Measurements from ENCODE around the gene NOS1AP. TPM values are rescaled to one million over a fixed set of nuclear protein-coding genes. Genes with fewer than 3 reads are reported as not detected.

Gene NOS1AP
- total RNA-seq, 1 donor from 2014 or later, result 4.5 TPM

DNA sequence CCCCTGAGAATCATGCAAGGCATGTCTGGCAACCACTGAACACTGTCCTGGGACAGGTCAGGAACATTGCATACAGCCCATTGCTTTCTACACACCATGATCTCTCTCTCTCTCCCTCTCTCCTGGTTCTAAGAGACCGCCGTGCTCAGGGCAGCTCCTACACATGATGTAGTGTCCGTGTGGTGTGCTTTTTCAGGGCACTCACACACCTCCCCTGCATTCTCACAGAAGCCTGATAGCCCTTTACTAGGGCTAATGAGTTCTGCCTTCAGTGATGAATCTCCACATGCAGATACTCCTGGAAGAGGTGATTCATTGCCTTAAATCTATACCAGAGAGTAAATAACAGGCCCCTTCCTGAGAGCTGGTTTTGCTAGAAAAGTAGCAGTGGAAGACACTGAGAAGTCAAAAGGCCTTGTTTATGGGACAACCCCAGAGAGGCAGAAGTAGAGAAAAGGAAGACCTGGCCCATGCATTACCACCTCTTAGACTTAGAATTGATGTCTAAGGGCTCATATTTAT lies 38.7 kb upstream of the NOS1AP start:
- H3K9me3 Mint-ChIP-seq (ENCODE audit: low read depth), result peaks cover 7% of the 10 kb centered on the region
- H3K27ac Mint-ChIP-seq (ENCODE audit: unreplicated experiment), result no peak overlapping the region
- peaks cover 20% of the 10 kb centered on the region for H3K4me1 Mint-ChIP-seq (ENCODE audit: low read depth)
- H3K27me3 Mint-ChIP-seq (ENCODE audit: low read depth), result no peaks in the 10 kb centered on the region
- no peak for DNase-seq (ENCODE audit: low spot score)
- no peak overlapping the region for H3K4me3 Mint-ChIP-seq (ENCODE audit: unreplicated experiment)
- TF ChIP-seq, protein P1, sequence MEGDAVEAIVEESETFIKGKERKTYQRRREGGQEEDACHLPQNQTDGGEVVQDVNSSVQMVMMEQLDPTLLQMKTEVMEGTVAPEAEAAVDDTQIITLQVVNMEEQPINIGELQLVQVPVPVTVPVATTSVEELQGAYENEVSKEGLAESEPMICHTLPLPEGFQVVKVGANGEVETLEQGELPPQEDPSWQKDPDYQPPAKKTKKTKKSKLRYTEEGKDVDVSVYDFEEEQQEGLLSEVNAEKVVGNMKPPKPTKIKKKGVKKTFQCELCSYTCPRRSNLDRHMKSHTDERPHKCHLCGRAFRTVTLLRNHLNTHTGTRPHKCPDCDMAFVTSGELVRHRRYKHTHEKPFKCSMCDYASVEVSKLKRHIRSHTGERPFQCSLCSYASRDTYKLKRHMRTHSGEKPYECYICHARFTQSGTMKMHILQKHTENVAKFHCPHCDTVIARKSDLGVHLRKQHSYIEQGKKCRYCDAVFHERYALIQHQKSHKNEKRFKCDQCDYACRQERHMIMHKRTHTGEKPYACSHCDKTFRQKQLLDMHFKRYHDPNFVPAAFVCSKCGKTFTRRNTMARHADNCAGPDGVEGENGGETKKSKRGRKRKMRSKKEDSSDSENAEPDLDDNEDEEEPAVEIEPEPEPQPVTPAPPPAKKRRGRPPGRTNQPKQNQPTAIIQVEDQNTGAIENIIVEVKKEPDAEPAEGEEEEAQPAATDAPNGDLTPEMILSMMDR (IDR thresholded peaks at IDR 0.05), result no peak
- peaks cover 4% of the 10 kb centered on the region for H3K36me3 Mint-ChIP-seq (ENCODE audit: low read depth)

- Mint-ChIP-seq H3K36me3 (ENCODE audit: low read depth) (no peaks in the 10 kb centered on the region), H3K27me3 (ENCODE audit: low read depth) (no peaks in the 10 kb centered on the region), H3K9me3 (ENCODE audit: low read depth) (no peaks in the 10 kb centered on the region), H3K4me3 (ENCODE audit: unreplicated experiment) (peak overlapping the region; percentile 14), H3K27ac (ENCODE audit: unreplicated experiment) (peak overlapping the region; percentile 62), H3K4me1 (ENCODE audit: low read depth) (peaks cover 25% of the 10 kb centered on the region)
- TF ChIP-seq, protein P1 (IDR thresholded peaks at IDR 0.05), result no peak
- DNase-seq (ENCODE audit: low spot score), result no peak
Measured at GRCh38 chr1:162033428-162033827, 36.1 kb upstream of the NOS1AP start.

GRCh38 chr1:162035241-162035640 lies 34.2 kb upstream of the NOS1AP start:
- Mint-ChIP-seq H3K36me3 (ENCODE audit: low read depth) (no peaks in the 10 kb centered on the region), H3K27me3 (ENCODE audit: low read depth) (no peaks in the 10 kb centered on the region), H3K4me1 (ENCODE audit: low read depth) (peaks cover 23% of the 10 kb centered on the region), H3K4me3 (ENCODE audit: unreplicated experiment) (no peak overlapping the region), H3K9me3 (ENCODE audit: low read depth) (no peaks in the 10 kb centered on the region), H3K27ac (ENCODE audit: unreplicated experiment) (no peak overlapping the region)
- TF ChIP-seq, protein P1 (IDR thresholded peaks at IDR 0.05), result no peak
- DNase-seq (ENCODE audit: low spot score), result no peak

DNA sequence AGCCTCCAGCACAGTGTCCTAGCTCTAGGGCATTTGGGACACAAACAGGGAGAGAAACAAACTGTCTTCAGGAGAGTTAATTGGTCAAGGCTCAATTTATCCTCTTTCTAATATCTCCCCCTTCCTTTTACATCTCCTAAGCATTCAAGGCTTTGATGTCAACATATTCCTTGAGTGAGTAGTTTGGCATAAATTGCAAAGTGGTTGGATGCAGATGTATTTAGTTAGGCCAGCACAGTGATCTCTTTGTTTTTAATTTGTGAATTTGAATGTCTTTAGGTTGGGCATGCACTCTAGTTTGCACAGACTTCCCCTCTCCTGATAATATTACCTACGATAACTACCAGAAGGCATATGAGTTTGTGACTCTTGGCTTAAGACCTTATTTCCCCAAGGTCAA lies 33.3 kb upstream of the NOS1AP start:
- Mint-ChIP-seq H3K4me1 (ENCODE audit: low read depth) (peaks cover 23% of the 10 kb centered on the region), H3K9me3 (ENCODE audit: low read depth) (no peaks in the 10 kb centered on the region), H3K27ac (ENCODE audit: unreplicated experiment) (no peak overlapping the region), H3K27me3 (ENCODE audit: low read depth) (no peaks in the 10 kb centered on the region), H3K4me3 (ENCODE audit: unreplicated experiment) (no peak overlapping the region), H3K36me3 (ENCODE audit: low read depth) (no peaks in the 10 kb centered on the region)
- DNase-seq (ENCODE audit: low spot score), result no peak
- TF ChIP-seq, protein P1 (IDR thresholded peaks at IDR 0.05), result no peak

GRCh38 chr1:162038624-162039023 lies 30.9 kb upstream of the NOS1AP start:
- H3K4me1 Mint-ChIP-seq (ENCODE audit: low read depth), result peaks cover 15% of the 10 kb centered on the region
- DNase-seq (ENCODE audit: low spot score), result no peak
- no peak overlapping the region for H3K4me3 Mint-ChIP-seq (ENCODE audit: unreplicated experiment)
- H3K27me3 Mint-ChIP-seq (ENCODE audit: low read depth), result no peaks in the 10 kb centered on the region
- TF ChIP-seq, protein P1 (IDR thresholded peaks at IDR 0.05), result peak; percentile 31
- H3K27ac Mint-ChIP-seq (ENCODE audit: unreplicated experiment), result no peak overlapping the region
- no peaks in the 10 kb centered on the region for H3K36me3 Mint-ChIP-seq (ENCODE audit: low read depth)
- H3K9me3 Mint-ChIP-seq (ENCODE audit: low read depth), result peaks cover 4% of the 10 kb centered on the region
